OCI-LY1 (cell line): Measurements from ENCODE around the gene DNAJC6.

Experiments used
- EZH2 ChIP-seq: fragments of 200-600 bp; sonication (generic), shearing (Covaris generic); IDR thresholded peaks from 2 replicates; pipeline ENCODE4 v1.8.0; 2017; ENCODE audit warnings: borderline replicate concordance, mixed run types, mild to moderate bottlenecking, antibody characterized with exemption, low read length, moderate library complexity, mixed read lengths
- TF ChIP-seq, protein P1 (sequence below): fragments of 200-600 bp; sonication (generic), shearing (Covaris generic); IDR thresholded peaks from 2 replicates; pipeline ENCODE4 v1.5.1; 2017; ENCODE audit warnings: mild to moderate bottlenecking, antibody characterized with exemption, low read length, moderate library complexity, mixed read lengths

DNA sequence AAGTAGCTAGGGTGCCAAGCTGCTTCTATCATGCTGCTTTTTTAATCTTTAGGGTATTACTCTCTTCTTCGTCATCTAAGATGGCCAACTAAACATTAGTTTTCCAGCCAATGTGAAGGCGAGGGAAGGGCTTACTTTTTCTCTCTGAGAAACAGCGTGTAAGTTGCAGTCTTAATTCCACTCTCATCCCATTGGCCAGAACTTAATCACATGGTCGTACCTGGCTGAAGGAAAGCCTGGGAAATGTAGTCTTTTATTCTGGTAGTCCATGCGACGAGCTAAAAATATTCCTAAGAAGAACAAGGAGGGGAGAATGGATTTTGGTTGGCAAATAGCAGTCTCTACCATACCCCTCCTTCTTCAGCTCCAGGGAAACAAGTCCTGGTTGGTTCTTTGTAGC lies 21.5 kb downstream of the DNAJC6 start:
- TF ChIP-seq, protein P1, sequence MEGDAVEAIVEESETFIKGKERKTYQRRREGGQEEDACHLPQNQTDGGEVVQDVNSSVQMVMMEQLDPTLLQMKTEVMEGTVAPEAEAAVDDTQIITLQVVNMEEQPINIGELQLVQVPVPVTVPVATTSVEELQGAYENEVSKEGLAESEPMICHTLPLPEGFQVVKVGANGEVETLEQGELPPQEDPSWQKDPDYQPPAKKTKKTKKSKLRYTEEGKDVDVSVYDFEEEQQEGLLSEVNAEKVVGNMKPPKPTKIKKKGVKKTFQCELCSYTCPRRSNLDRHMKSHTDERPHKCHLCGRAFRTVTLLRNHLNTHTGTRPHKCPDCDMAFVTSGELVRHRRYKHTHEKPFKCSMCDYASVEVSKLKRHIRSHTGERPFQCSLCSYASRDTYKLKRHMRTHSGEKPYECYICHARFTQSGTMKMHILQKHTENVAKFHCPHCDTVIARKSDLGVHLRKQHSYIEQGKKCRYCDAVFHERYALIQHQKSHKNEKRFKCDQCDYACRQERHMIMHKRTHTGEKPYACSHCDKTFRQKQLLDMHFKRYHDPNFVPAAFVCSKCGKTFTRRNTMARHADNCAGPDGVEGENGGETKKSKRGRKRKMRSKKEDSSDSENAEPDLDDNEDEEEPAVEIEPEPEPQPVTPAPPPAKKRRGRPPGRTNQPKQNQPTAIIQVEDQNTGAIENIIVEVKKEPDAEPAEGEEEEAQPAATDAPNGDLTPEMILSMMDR = no peak
- no peak for TF ChIP-seq EZH2
